HepG2 (cell line): ENCODE data around the gene SLC17A9. TPM values are rescaled to one million over a fixed set of nuclear protein-coding genes. Genes with fewer than 3 reads are reported as not detected.

Source experiments
- CBFB ChIP-seq: sonication (generic); formaldehyde crosslinking; IDR thresholded peaks from 2 replicates; pipeline ENCODE4 v1.4.0; 2020; ENCODE audit warnings: missing genetic modification reagents
- CHD4 ChIP-seq: fragments of 200-600 bp; sonication (generic); IDR thresholded peaks from 2 replicates; pipeline ENCODE4 v1.7.0; 2017; ENCODE audit warnings: mild to moderate bottlenecking, low read length, borderline replicate concordance
- MTA1 ChIP-seq: sonication (generic); formaldehyde crosslinking; IDR thresholded peaks from 2 replicates; pipeline ENCODE4 v1.4.0; 2020; ENCODE audit warnings: missing genetic modification reagents, mild to moderate bottlenecking, borderline replicate concordance
- SALL1 ChIP-seq: sonication (generic); formaldehyde crosslinking; IDR thresholded peaks from 2 replicates; pipeline ENCODE4 v1.8.0; 2022; ENCODE audit warnings: mild to moderate bottlenecking, missing genetic modification reagents
- SALL2 ChIP-seq: sonication (generic); formaldehyde crosslinking; IDR thresholded peaks from 2 replicates; pipeline ENCODE4 v1.8.1; 2023; ENCODE audit warnings: mild to moderate bottlenecking, missing genetic modification reagents, inconsistent platforms
- SMAD1 ChIP-seq: sonication (generic); formaldehyde crosslinking; IDR thresholded peaks from 2 replicates; pipeline ENCODE4 v1.4.0; 2020; ENCODE audit warnings: missing genetic modification reagents, low read depth, mild to moderate bottlenecking, borderline replicate concordance
- SP5 ChIP-seq: IDR thresholded peaks from 2 replicates; pipeline ENCODE4 v1.6.1; 2016; ENCODE audit warnings: low read depth, borderline replicate concordance
- ZC3H4 ChIP-seq: sonication (generic); formaldehyde crosslinking; IDR thresholded peaks from 2 replicates; pipeline ENCODE4 v1.4.0; 2020; ENCODE audit warnings: missing genetic modification reagents, borderline replicate concordance
- ZFP36L2 ChIP-seq: sonication (generic); formaldehyde crosslinking; IDR thresholded peaks from 2 replicates; pipeline ENCODE4 v1.4.0; 2020; ENCODE audit warnings: missing genetic modification reagents
- ZNF160 ChIP-seq: sonication (generic); formaldehyde crosslinking; IDR thresholded peaks from 2 replicates; pipeline ENCODE4 v1.8.0; 2022; ENCODE audit warnings: mild to moderate bottlenecking, inconsistent platforms, missing genetic modification reagents
- ZNF382 ChIP-seq: sonication (generic); formaldehyde crosslinking; IDR thresholded peaks from 2 replicates; pipeline ENCODE4 v1.5.0; 2020; ENCODE audit warnings: missing genetic modification reagents, mild to moderate bottlenecking, borderline replicate concordance
- ZNF552 ChIP-seq: sonication (generic); formaldehyde crosslinking; IDR thresholded peaks from 2 replicates; pipeline ENCODE4 v1.9.0; 2022; ENCODE audit warnings: missing genetic modification reagents, mild to moderate bottlenecking, borderline replicate concordance
- polyA plus RNA-seq, 8 experiments: library from polyadenylated mRNA; depleted of rRNA in 3 of 8; stranded (reverse) in 7 of 8; unstranded in 1 of 8; fragments of >200 nt; fragmentation: Illumina TruSeq in 4 of 8; extraction: Trizol in 4 of 8; gene quantifications; 2 replicates each; pipeline versions ENCODE4 v1.2.1 to v1.2.3, GENCODE V29; 2011 to 2016; ENCODE audit warnings: low read depth in 4 of 8, missing spikeins in 1 of 8, mixed read lengths in 1 of 8; ENCODE audit not compliant: insufficient read depth in 1 of 8
- total RNA-seq, 5 experiments: library from RNA; depleted of rRNA; stranded (reverse); fragments of >200 nt; fragmentation: Illumina TruSeq; extraction: Trizol; gene quantifications; 2 replicates each; pipeline ENCODE4 v1.2.3, GENCODE V29; 2016; ENCODE audit warnings: low read depth in 1 of 5
- TF ChIP-seq, protein P1 (sequence below): sonication (generic); formaldehyde crosslinking; IDR thresholded peaks from 2 replicates; pipeline ENCODE4 v1.4.0; 2020; ENCODE audit warnings: low read depth, mild to moderate bottlenecking, missing genetic modification reagents

Gene SLC17A9
- total and polyA plus RNA-seq, 2 of the 13 experiments (the other 11 are each of a cell fraction or from before 2014, with no cell fraction given): 110 to 191 TPM

DNA sequence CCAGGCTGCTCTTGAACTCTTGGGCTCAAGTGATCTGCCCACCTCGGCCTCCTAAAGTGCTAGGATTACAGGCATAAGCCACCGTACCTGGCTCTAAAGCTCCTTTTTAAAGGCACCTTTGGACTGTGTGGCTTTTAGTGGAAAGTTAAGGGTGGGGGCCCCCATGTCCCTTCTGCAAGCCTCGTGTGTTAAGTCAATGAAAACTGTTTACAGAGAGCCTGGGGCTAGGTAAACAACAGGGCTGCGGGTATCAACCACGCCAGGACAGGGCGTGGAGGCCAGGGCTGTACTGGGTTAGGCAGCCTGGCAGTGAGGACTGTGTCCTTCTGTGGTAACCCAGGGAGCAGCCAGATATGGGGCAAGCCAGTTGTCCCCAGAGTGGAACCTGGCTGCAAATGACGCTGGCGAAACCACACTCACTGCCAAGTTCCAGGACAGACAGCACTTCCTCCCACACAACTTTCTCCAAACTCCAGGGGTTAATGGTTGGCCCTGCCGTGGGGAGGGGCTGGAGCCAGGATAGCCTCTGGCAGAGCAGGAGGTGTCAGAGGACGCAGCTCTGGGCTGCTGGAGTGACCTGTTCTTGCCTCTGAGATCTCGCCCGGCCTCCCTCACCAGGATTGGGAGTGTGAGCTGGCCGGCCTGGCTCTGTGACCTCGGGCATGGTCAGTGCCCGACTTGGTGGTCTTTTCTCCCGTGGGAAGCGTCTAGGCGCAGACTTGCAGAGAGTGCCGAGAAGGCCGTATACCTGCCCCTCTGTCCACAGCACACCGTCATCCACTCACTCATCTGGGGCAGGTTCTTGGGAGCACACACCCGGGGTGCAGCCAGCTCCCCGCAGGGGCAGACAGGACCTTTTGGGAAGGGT lies 3.2 kb downstream of the SLC17A9 start (continued):
- peak; percentile 96 for TF ChIP-seq ZNF160 (CRISPR knock-in tag)
- peak; percentile 67; the same call in 1 of the 2 replicates for TF ChIP-seq SALL2
- 0 out of 2 replicates have a peak, but pooled peaks have one; percentile 15 for TF ChIP-seq CHD4
- TF ChIP-seq SMAD1 (CRISPR knock-in tag): 0 out of 2 replicates have a peak, but pooled peaks have one; percentile 56
- TF ChIP-seq ZNF552 (CRISPR knock-in tag): peak; percentile 34; the same call in 1 of the 2 replicates
- peak; percentile 98 for TF ChIP-seq MTA1 (CRISPR knock-in tag)
- TF ChIP-seq SALL1 (CRISPR knock-in tag): peak; percentile 99
- TF ChIP-seq ZFP36L2 (CRISPR knock-in tag): no peak; the same call in 1 of the 2 replicates
- TF ChIP-seq ZC3H4 (CRISPR knock-in tag): no peak
- TF ChIP-seq, protein P1, sequence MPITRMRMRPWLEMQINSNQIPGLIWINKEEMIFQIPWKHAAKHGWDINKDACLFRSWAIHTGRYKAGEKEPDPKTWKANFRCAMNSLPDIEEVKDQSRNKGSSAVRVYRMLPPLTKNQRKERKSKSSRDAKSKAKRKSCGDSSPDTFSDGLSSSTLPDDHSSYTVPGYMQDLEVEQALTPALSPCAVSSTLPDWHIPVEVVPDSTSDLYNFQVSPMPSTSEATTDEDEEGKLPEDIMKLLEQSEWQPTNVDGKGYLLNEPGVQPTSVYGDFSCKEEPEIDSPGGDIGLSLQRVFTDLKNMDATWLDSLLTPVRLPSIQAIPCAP (CRISPR knock-in tag): no peak
- TF ChIP-seq SP5: peak; percentile 95
- no peak for TF ChIP-seq ZNF382
- no peak; the same call in none of the 2 replicates for TF ChIP-seq CBFB (CRISPR knock-in tag)
